DMS53 (cell line): Measurements from ENCODE around the gene RMC1.
"Not testable (repeated sequence)": the region's sequence is repeated elsewhere in the genome, so short reads cannot be mapped to it uniquely, and the experiment has no call there.

Experiments used
- DNase-seq: peaks from one replicate; lab custom pipeline; 2025; lab: John Stamatoyannopoulos, UW

Gene RMC1

DNA sequence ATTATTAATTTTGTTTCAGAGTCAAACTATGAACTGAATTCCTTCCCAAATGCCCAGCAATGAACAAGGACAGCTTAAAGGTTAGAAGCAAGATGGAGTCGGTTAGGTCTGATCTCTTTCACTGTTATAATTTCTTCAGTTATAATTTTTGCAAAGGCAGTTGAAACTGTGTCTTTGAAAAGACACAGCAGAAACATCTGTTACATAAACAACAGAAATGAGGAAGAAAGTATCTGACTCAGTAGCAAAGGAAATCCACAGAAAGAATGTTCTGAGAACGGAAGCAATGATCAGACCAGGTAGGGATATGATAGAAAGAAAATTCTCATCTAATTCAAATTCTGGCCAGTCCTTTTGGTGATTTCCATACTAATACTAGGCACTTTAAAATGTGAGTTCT, 5.2 kb upstream of the RMC1 start:
- no peak for DNase-seq

DNA sequence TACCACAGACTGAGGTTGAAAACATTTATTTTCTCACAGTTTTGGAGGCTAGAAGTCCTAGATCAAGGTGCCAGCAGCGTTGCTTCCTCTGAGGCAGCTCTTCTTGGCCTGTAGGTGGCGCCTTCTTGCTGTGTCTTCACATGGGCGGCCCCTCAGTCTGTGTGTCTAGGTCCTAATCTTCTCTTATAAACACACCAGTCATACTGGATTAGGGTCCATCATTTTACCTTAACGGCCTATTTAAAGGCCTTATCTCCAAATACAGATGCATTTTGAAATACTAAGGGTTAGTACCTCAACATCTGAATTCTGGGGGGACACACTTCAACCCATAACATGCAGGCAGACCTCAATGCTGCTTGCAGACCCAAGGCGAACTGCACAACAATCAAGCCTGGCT, 4.4 kb upstream of the RMC1 start:
- peak; percentile 81 for DNase-seq

DNA sequence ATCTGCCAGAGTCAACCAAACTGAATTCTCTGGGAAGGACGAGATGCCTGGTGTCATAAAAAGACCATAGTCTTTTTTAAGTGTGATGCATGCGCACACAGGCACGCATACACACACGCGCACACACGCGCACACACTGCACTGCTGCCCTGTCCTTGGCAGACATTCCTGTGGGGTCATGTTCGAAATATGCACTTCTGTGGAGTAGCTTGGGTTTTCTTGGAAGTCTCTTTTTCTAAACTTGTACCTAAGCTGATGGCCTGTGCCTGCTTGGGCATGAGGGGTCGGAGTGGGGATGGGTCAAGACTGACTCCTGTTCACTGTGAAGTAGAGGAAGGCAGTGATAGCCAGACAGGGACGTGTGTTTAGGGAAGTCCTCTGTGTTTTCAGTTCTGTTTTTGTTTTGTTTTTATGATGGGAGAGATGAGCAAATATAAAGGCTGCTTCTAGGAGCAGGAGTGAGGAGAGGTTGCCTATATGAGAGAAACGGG, 4.0 kb upstream of the RMC1 start:
- no peak for DNase-seq

DNA sequence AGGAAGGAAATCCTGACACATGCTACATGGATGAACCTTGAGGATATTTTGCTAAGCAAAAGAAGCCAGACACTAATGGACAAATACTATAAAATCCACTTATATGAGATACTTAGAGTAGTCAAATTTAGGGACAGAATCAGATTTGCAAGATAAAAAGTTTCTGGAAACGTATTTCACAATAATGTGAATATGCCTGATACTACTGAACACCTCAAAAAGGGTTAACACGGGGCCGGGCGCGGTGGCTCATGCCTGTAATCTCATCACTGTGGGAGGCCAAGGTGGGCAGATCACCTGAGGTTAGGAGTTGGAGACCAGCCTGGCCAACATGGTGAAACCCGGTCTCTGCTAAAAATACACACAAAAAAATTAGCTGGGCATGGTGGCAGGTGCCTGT, 1.7 kb upstream of the RMC1 start:
- DNase-seq, result no peak

DNA sequence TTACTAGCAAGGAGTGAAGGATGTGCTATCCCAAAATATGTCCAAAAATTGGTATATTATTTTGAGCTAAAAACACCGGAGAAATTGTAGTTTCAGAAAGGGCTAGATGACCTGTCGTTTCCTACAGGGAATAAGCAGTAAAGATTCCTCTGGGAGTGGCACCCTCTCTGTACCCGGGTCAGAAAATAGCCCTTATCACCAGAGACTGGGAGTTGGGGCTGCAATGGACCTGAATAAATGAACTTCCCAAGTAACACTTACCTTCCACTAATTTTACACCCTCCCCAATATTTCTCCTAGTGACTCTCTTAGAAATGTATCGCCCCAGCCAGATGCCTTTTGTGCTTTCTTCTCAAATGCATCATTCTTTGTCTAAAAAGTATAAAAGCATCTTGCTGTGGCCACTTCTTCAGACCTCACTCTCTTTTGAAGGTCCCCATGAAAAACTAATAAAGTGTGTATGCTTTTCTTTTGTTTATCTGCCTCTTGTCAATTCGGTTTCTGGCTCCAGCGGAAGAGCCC, 734 bp upstream of the RMC1 start:
- peak; percentile 38 for DNase-seq

DNA sequence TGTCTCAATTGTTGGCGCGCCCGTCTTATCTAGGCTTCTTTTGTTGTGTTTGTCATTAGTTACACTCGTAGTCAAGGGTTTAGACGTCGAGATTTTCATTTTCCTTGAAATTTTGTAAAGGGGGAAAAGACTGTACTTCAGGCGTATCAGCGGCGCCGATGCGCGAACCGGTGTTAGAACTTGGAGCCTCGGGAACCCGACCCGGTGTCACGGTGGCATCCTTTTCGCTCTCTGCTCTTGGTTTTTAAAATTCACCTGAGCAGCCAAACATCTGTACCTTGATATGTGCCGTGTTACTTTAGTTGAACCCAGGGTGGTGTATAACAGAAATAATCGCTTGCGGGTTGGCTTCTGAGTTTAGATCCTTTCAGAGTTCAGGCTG, 643 bp downstream of the RMC1 start:
- no peak for DNase-seq

DNA sequence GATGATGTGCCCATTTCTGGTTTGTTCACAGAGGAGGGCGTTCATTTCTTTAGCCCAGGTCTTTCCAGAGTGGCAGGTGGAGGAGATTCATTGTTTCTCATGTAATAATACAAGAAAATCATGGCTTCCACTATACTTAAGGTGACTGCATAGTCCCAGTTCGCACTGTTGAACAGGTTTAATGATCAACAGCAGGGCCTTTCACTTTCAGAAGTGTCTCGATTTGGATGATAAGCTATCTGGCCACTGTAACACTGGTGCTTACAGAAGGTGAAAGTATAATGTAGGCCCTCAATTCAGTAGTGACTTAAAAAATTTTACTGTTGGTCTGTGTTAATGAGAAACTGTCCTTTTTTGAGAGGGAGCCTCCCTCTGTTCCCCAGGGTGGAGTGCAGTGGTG, 1.4 kb downstream of the RMC1 start:
- DNase-seq, result no peak

DNA sequence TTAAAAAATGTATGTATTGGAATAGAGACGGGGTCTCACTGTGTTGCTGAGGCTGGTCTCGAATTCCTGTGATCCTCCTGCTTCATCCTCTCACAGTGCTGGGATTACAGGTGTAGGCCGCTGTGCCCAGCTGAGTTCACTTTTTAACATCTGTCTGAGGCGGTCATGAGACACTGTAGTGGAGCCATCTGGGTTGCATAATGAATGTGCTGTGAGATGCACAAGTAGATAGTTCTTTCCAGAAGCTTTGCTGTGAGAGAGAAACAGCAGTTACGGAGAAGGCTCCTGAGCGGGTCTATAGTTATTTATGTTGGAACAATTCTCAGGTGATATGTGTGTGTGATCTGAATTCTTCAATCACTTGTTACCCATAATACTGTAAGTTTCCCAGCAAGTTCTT, 3.1 kb downstream of the RMC1 start:
- no peak for DNase-seq

DNA sequence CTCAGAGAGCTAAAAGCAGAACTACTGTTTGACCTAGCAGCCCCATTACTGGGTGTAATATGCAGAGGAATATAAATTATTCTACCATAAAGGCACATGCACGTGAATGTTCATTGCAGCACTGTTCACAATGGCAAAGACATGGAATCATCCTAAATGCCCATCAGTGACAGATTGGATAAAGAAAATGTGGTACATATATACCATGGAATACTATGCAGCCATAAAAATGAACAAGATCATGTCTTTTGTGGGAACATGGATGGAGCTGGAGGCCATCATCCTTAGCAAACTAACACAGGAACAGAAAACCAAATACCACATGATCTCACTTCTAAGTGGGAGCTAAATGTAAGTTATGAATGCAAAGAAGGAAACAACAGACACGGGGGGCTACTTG, 7.6 kb downstream of the RMC1 start:
- DNase-seq, result not testable (repeated sequence)

DNA sequence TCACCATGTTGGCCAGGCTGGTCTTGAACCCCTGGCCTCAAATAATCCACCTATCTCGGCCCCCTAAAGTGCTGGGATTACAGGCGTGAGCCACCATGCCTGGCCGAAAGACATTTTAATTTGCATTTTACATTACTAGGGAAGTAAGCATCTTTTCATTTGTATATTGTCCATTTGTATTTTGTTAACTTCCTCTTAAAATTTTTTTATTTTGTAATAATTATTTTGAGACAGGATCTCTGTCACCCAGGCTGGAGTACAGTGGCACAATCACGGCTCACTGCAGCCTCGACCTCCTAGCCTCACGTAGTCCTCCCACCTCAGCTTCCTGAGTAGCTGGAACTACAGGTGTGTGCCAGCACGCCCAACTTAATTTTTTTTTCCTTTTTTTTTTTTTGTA, 8.9 kb downstream of the RMC1 start:
- not testable (repeated sequence) for DNase-seq

DNA sequence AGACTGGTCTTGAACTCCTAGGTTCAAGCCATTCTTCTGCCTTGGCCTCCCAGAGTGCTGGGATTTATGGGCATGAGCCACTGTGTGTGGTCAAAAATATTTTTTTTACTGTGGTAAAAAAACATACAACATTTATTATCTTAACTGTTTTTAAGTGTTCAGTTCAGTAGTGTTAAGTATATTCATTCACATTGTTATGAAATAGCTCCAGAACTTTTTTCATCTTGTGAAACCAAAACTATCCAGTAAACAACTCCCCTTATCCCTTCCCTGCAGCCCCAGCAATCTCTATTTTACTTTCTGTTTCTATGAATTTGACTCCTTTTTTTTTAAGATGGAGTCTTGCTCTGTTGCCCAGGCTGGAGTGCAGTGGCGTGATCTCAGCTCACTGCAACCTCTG, 9.3 kb downstream of the RMC1 start:
- no peak for DNase-seq

DNA sequence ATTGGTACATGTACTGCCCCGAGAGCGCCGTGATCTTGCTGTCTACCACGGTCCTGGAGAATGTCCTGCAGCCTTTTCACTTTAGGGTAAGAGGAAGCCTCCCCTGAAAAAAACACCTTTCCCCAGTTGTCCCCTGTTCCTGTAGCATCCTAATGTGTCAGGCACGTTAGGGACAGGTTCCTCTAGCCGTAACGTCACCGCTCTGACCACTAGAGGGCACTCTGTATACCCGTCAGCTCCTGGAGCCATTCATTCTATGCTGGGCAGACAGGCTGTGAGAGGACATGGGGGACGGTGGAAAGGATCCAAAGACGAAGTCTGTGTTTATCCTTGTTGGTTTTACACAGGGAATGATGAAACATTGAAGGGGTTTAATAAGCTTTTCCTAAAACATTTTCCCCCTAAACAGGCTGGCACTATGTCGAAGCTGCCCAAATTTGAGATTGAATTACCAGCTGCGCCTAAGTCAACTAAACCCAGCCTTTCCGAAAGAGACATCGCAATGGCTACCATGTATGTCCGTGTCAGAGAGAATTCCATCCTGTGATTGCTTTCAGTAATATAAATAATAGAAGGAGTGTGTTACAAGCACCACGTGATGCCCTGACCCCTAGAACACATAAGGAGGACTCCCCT, 12.7 kb downstream of the RMC1 start:
- DNase-seq, result peak; percentile 85

DNA sequence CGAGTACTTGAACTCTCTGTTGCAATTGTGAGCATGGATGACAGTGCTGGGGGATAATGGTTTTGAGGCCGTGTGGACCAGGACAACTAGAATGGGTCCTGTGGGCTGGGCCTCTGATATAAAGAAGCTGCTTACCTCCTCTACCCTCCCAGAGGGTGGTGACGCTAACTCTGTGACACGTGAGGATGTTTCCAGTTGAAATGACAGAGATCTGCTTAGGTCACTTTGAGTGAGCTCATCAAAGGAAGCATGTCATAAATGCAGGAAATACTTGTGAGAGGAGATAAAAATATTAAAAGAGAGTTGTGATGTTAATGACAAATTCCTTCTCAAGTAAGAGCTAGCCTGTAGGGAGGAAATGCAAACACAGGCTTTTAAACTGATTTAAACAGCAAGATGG, 16.4 kb downstream of the RMC1 start:
- DNase-seq, result no peak

DNA sequence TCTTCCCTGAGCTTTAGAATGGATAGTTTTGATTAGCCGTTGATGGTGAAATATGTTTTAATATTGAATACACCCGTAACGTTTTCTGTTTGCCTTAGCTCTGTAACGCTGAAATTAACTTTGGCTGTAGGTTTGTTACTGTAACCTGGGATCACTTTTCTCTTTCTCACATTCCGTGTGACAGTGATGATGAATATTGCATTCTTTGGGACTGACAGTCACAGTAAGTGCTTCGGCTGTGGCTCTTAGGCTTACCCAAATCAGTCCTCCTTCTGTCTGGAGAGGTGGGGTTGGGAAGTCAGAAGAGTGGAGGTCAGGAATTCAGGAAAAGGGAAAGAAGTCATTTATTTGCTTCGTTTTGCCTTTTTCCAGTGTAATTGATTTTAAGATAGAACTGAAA, 18.0 kb downstream of the RMC1 start:
- no peak for DNase-seq

DNA sequence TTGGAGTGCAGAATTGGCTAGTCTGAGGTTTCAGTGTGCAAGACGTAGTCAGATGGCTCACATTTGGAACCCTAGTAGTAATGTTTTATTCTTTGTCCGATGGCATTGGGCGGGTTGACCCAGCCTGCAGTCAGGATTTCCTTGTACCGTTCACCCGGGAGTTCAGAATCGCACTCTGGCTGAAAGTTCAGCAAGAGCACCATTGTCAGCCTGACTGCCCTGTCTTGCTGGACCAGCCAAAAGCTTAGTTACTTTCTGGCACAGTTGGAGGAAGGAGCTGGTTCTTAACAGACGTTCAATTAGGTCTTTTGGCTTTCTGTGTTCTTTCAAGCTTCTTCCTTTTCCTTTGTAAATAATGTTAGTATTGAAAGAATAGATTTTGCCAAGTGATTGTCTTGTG, 18.6 kb downstream of the RMC1 start:
- no peak for DNase-seq

DNA sequence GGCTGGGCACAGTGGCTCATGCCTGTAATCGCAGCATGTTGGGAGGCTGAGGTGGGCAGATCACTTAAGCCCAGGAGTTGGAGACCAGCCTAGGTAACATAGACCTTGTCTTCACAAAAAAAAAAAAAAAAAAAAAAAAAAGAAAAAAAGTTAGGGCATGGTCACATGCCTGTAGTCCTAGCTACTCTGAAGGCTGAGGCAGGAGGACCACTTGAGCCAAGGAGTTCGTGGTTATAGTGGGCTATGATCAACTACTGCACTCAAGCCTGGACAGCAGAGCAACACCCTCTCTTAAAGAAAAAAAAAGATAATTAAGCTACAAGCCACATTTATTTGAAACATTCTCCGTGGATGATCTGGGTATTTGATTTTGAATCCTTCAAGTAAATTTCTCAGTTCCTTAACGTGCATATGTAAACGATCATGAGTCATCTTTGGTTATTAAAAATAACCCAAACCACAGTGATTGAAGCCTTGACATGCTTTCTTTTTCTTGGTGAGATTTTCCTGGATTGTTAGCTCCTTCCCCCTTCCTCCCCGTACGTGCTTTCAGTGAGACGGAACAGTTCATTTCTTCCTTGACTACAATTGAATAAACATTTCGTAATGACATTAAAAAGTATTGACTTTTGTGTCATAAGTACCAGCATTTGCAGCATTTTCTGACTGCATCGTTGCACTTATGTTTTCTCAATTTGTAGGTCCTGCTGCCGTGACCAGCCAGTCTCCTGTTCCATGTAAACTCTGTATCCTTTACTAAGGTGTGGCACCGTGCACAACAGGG, 20.3 kb downstream of the RMC1 start:
- no peak for DNase-seq

DNA sequence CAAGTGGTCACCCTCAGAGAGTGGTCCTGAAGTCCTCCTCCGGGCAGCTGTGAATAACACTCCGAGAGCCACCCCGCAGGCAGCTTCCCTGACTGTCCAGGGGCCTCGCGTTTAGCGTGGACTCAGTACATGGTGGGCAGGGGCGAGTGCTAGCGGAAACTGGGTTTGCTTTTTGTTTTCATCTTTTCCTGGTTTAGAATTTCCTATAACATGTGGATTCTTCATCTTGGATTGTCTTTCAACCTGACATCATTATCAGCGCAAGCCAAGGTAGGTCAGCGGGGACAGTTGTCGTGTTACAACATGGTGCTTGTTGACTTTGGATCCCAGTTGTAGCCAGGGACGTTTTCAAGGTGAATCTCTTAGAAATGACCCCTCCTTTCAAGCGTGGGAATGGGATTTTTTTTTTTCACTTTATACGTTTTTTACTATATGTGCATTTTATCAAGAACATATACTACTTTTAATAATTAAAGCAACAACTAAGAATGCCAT, 20.9 kb downstream of the RMC1 start:
- DNase-seq, result no peak

DNA sequence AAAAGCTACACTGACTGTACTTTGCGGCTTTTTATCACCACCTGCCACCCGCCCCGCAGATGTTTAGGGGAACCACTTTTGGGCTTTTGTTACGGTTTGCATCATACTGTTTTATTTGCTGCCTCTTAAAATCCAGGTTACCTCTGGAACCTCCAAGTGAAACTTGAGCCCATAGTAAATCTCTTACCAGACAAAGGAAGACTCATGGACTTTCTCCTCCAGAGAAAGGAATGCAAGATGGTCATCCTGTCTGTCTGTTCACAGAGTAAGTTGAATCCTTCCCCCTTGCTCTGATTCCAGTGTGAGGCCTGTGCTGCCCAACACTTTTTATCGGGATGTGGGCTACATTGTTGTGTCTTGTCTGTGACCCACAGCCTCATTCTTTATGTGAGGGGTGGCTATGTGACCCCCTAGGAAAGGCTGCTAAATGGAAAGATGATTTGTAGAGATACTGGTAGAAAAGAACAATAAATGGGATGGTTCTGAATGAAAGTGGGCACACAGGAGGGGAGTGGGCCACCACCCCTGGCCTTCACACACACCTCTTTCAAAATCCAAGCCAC, 23.3 kb downstream of the RMC1 start:
- DNase-seq, result no peak

DNA sequence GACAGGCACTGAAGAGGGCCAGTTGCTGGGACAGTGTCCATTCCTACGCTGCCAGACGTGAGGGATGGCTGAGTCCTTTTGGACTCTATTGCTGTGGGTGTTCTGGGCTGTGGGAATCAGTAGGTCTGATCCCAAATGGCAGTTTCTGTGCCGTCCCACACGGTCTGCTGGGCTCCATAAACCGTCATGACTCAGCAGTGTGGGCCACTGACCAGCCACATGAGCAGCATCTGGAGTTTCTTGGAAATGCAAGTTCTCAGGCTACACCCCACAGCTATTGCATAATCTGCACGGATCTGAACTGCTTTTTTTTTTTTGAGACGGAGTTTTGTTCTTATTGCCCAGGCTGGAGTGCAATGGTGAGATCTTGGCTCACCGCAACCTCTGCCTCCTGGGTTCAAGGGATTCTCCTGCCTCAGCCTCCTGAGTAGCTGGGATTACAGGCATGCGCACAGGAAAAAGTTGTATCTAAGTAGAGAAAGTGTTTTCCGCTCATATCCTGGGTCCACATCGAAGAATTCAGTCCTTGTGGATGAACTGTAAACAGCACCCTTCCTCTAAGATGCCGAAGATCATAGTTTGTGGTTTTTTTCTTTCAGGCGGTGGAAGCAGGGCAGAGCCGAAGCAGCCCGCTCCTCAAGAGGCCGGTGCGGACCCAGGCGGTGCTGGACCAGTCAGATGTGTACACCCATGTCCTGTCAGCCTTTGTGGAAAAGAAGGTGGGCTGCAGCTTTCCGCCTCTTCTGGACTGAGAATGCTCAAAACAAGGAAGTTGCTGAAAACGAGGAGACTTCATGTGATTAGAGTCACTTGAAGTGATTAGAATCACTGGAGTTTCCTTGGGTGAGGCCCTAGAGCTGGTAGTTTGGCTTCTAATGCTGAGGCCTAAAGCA, 25.5 kb downstream of the RMC1 start:
- no peak for DNase-seq

DNA sequence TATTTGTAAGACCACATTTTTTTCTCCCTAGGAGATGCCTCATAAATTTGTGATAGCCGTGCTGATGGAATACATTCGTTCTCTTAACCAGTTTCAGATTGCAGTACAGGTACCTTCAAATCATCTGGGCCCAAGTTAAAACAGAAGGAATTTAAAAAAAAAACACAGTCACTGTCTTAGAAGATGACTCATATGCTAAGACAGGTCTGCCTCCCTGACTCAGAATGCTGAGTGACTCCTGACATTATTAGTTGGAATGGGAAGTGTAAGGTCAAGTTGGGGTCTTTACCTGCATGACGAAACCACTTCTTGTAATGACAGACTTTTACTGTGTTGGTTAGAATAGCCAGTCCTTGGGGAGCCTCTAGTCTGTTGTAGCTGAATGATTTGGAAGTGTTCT, 26.3 kb downstream of the RMC1 start:
- no peak for DNase-seq

DNA sequence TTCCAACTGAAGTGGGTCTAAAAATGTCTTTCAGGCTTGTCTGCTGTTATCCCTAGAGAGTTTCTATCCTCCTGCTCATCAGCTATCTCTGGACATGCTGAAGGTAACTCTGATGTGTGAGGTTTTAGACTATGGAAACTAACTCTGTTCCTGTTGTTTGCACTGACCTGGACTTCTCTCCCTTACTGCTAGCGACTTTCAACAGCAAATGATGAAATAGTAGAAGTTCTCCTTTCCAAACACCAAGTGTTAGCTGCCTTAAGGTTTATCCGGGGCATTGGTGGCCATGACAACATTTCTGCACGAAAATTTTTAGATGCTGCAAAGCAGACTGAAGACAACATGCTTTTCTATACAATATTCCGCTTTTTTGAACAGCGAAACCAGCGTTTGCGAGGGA, 26.9 kb downstream of the RMC1 start:
- DNase-seq, result no peak

DNA sequence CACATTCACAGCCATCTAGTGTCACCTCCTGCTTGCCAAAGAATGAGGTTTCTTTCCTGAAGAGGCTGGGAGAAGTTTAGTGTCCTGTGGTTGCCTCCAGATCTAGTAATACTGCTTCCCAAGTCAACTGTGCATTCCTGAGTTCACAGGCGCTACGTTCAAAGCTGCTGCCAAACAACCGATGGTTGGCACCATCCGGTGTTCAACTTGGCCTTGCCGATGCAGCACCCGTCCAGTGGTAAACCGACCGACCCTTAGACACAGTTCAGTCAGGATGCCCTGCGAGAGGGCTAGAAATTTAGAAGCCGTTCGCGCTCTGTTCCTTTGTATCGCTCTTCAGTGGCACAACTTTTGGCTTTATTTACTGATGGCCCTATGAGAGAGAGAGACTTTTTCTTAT, 28.6 kb downstream of the RMC1 start:
- no peak for DNase-seq
